T follicular helper cell (primary cell): Measurements from ENCODE around the gene SAFB2.

Experiments
- DNase-seq: peaks from one replicate; pipeline ENCODE4 v3.0.0-alpha.2; 2020; ENCODE audit warnings: low read depth
- total RNA-seq, 2 experiments: gene quantifications; one replicate each; lab custom pipeline; 2026; lab: John Stamatoyannopoulos, UW

SAFB2 gene
- 80.2 to 148 reads per million in 2 experiments for total RNA-seq

- peak; percentile 99 for DNase-seq
These were observed at the start of gene SAFB2, which contains the start of gene SAFB for GRCh38 chr19:5622465-5623396. Gene SAFB2, minus strand, starts transcription at chr19:5622776. Its CDS starts 61 bp downstream, at chr19:5622715. Gene SAFB, plus strand, starts transcription at chr19:5623083. Its CDS starts 123 bp downstream, at chr19:5623206.

GRCh38 chr19:5671600-5671999 is 49.0 kb upstream of the SAFB2 start:
- no peak for DNase-seq

GRCh38 chr19:5669212-5669611 is 46.6 kb upstream of the SAFB2 start:
- no peak for DNase-seq

- DNase-seq = no peak
These were observed 45.2 kb upstream of the SAFB2 start for GRCh38 chr19:5667751-5668271.

GRCh38 chr19:5666921-5667610 is 44.5 kb upstream of the SAFB2 start:
- DNase-seq = no peak

GRCh38 chr19:5665781-5666513 is 43.4 kb upstream of the SAFB2 start:
- DNase-seq = no peak

GRCh38 chr19:5664515-5664914 is 41.9 kb upstream of the SAFB2 start:
- DNase-seq = no peak

- DNase-seq = no peak
These were observed 41.3 kb upstream of the SAFB2 start for GRCh38 chr19:5663904-5664303.

- no peak for DNase-seq
These were observed 38.9 kb upstream of the SAFB2 start for GRCh38 chr19:5661483-5661882.

GRCh38 chr19:5655412-5655811 is 32.8 kb upstream of the SAFB2 start:
- no peak for DNase-seq

- DNase-seq = no peak
These were observed 32.4 kb upstream of the SAFB2 start for GRCh38 chr19:5654931-5655330.

- no peak for DNase-seq
These were observed 29.7 kb upstream of the SAFB2 start for GRCh38 chr19:5652261-5652660.

- DNase-seq = no peak
These were observed 28.8 kb upstream of the SAFB2 start for GRCh38 chr19:5651361-5651760.

GRCh38 chr19:5648464-5648863 is 25.9 kb upstream of the SAFB2 start:
- DNase-seq = no peak

- DNase-seq = no peak
These were observed 24.1 kb upstream of the SAFB2 start for GRCh38 chr19:5646703-5647102.

GRCh38 chr19:5645409-5645808 is 22.8 kb upstream of the SAFB2 start:
- DNase-seq = no peak

- no peak for DNase-seq
These were observed 21.5 kb upstream of the SAFB2 start for GRCh38 chr19:5644037-5644436.

GRCh38 chr19:5643060-5643459 is 20.5 kb upstream of the SAFB2 start:
- no peak for DNase-seq

- no peak for DNase-seq
These were observed 19.6 kb upstream of the SAFB2 start for GRCh38 chr19:5642204-5642603.

GRCh38 chr19:5641171-5641570 is 18.6 kb upstream of the SAFB2 start:
- DNase-seq = no peak

GRCh38 chr19:5637971-5638370 is 15.4 kb upstream of the SAFB2 start:
- no peak for DNase-seq

- DNase-seq = no peak
These were observed 12.9 kb upstream of the SAFB2 start for GRCh38 chr19:5635427-5635826.
